HepG2 (cell line): Measurements from ENCODE around the gene CSMD2. TPM values are rescaled to one million over a fixed set of nuclear protein-coding genes. Genes with fewer than 3 reads are reported as not detected.

Source experiments
- ATAC-seq: fragments of 200-7000 bp; cut with Tn5 transposase; 3 replicates; pipeline ENCODE4 v1.9.1; 2020; ENCODE audit warnings: mild to moderate bottlenecking, moderate library complexity
- BruUV-seq: library from RNA; stranded (reverse); fragments of 400-500 nt; replicated peaks from 2 replicates; lab custom pipeline; 2021; lab: Mats Ljungman, UMichigan
- CTCF ChIA-PET: fragments of 300-600 bp; formaldehyde crosslinking; extraction: SDS; loops from one replicate; lab custom pipeline; 2021; ENCODE audit warnings: low total read pairs, inconsistent platforms, low intra/inter-chr PET ratio; lab: Yijun Ruan, JAX
- POLR2A ChIA-PET: fragments of 350-600 bp; sonication (Branson Sonifier 250); formaldehyde crosslinking; loops from one replicate; lab custom pipeline; 2020; ENCODE audit warnings: antibody characterized with exemption, inconsistent platforms; lab: Yijun Ruan, JAX
- DNase-seq: peaks from one replicate; pipeline ENCODE4 v3.0.0-alpha.2; 2015; ENCODE audit warnings: low spot score
- FAIRE-seq: peaks from 3 replicates; lab custom pipeline; 2011; peaks lifted over from hg19 to GRCh38; lab: Jason Lieb, UNC
- H2AFZ ChIP-seq: one replicate; pipeline ENCODE4 v1.6.1; 2011; ENCODE audit warnings: low read length, inconsistent platforms
- H3K27ac ChIP-seq: fragments of 300-600 bp; 3 replicates; pipeline ENCODE4 v1.8.0; 2011; ENCODE audit warnings: mixed run types, mild to moderate bottlenecking, mixed read lengths, low read length, inconsistent platforms; ENCODE audit not compliant: insufficient read depth; ENCODE audit errors: extremely low read length
- H3K27me3 ChIP-seq, 2 experiments: fragments of 200-600 bp in 1 of 2; 2 replicates in 1 of 2; 3 replicates in 1 of 2; pipeline versions ENCODE4 v1.6.0 to v1.8.0; 2011; ENCODE audit warnings: low read length in 2 of 2, mild to moderate bottlenecking in 2 of 2, moderate library complexity in 2 of 2, inconsistent platforms in 1 of 2; ENCODE audit not compliant: insufficient read depth in 2 of 2, control insufficient read depth in 1 of 2
- H3K36me3 ChIP-seq, 2 experiments: fragments of 200-600 bp in 1 of 2; replicated peaks in 1 of 2; 2 replicates in 1 of 2; 3 replicates in 1 of 2; pipeline versions ENCODE4 v1.5.1 to v1.8.0; 2011; ENCODE audit warnings: low read length in 2 of 2, inconsistent platforms in 1 of 2; ENCODE audit not compliant: insufficient read depth in 2 of 2, control insufficient read depth in 1 of 2
- H3K4me1 ChIP-seq: 2 replicates; pipeline ENCODE4 v1.5.1; 2012; ENCODE audit warnings: low read length, inconsistent platforms; ENCODE audit not compliant: insufficient read depth
- H3K4me2 ChIP-seq: 2 replicates; pipeline ENCODE4 v1.6.0; 2011; ENCODE audit warnings: low read depth, low read length, inconsistent platforms
- H3K4me3 ChIP-seq, 3 experiments: fragments of 200-600 bp in 1 of 3; sonication (generic), shearing (Covaris generic) in 1 of 3; replicated peaks in 1 of 3; 2 replicates each; pipeline ENCODE4 v1.5.1; 2011 to 2016; ENCODE audit warnings: low read length in 3 of 3, inconsistent platforms in 2 of 3, low read depth in 2 of 3, mild to moderate bottlenecking in 2 of 3, control low read depth in 1 of 3, mixed read lengths in 1 of 3; ENCODE audit not compliant: insufficient read depth in 1 of 3
- H3K79me2 ChIP-seq: one replicate; pipeline ENCODE4 v1.6.1; 2011; ENCODE audit warnings: low read length, inconsistent platforms; ENCODE audit not compliant: insufficient read depth
- H3K9ac ChIP-seq: 2 replicates; pipeline ENCODE4 v1.6.0; 2011; ENCODE audit warnings: mild to moderate bottlenecking, low read depth, low read length, inconsistent platforms; ENCODE audit not compliant: insufficient read depth
- H3K9me3 ChIP-seq: 2 replicates; pipeline ENCODE4 v1.5.1; 2012; ENCODE audit warnings: mild to moderate bottlenecking, low read length
- H4K20me1 ChIP-seq: 2 replicates; pipeline ENCODE4 v1.6.0; 2011; ENCODE audit warnings: inconsistent platforms, mild to moderate bottlenecking, low read length, moderate library complexity; ENCODE audit not compliant: insufficient read depth
- ATF7 ChIP-seq, 2 experiments: fragments of 450-650 bp in 1 of 2; sonication (generic) in 1 of 2; formaldehyde crosslinking in 1 of 2; IDR thresholded peaks; 2 replicates each; pipeline versions ENCODE4 v1.4.0 to v1.6.1; 2016 to 2020; ENCODE audit warnings: antibody characterized with exemption in 1 of 2, mild to moderate bottlenecking in 1 of 2, missing genetic modification reagents in 1 of 2
- FOXC1 ChIP-seq: sonication (generic); formaldehyde crosslinking; IDR thresholded peaks from 2 replicates; pipeline ENCODE4 v1.8.0; 2022; ENCODE audit warnings: mild to moderate bottlenecking, missing genetic modification reagents, borderline replicate concordance
- PRDM4 ChIP-seq: sonication (generic); formaldehyde crosslinking; IDR thresholded peaks from 2 replicates; pipeline ENCODE4 v1.9.0; 2021; ENCODE audit warnings: missing genetic modification reagents, borderline replicate concordance
- RFX3 ChIP-seq: IDR thresholded peaks from 2 replicates; pipeline ENCODE4 v1.6.1; 2016; ENCODE audit warnings: missing biosample characterization, missing genetic modification reagents
- SALL1 ChIP-seq: sonication (generic); formaldehyde crosslinking; IDR thresholded peaks from 2 replicates; pipeline ENCODE4 v1.8.0; 2022; ENCODE audit warnings: mild to moderate bottlenecking, missing genetic modification reagents
- SNRNP70 ChIP-seq: fragments of 200-400 bp; formaldehyde crosslinking; IDR thresholded peaks from 2 replicates; pipeline ENCODE4 v1.6.1; 2017; ENCODE audit warnings: mild to moderate bottlenecking, low read depth, low read length, moderate library complexity
- TEF ChIP-seq: sonication (generic); formaldehyde crosslinking; IDR thresholded peaks from 2 replicates; pipeline ENCODE4 v1.5.0; 2020; ENCODE audit warnings: missing genetic modification reagents
- TP53 ChIP-seq: sonication (generic); formaldehyde crosslinking; conservative IDR thresholded peaks from 2 replicates; pipeline ENCODE4 v1.4.0; 2020; ENCODE audit warnings: missing genetic modification reagents
- ZKSCAN8 ChIP-seq: IDR thresholded peaks from 2 replicates; pipeline ENCODE4 v1.6.1; 2016; ENCODE audit warnings: borderline replicate concordance, missing genetic modification reagents, missing compliant biosample characterization
- ZNF224 ChIP-seq: sonication (generic); formaldehyde crosslinking; IDR thresholded peaks from 2 replicates; pipeline ENCODE4 v1.5.0; 2020; ENCODE audit warnings: mild to moderate bottlenecking, missing genetic modification reagents
- ZNF253 ChIP-seq: sonication (generic); formaldehyde crosslinking; IDR thresholded peaks from 2 replicates; pipeline ENCODE4 v1.8.0; 2022; ENCODE audit warnings: mild to moderate bottlenecking, missing genetic modification reagents, borderline replicate concordance
- ZNF30 ChIP-seq: sonication (generic); formaldehyde crosslinking; IDR thresholded peaks from 2 replicates; pipeline ENCODE4 v1.5.0; 2020; ENCODE audit warnings: mild to moderate bottlenecking, missing genetic modification reagents
- ZNF646 ChIP-seq: sonication (generic); formaldehyde crosslinking; IDR thresholded peaks from 2 replicates; pipeline ENCODE4 v1.9.0; 2021; ENCODE audit warnings: mild to moderate bottlenecking, missing genetic modification reagents
- ZNF768 ChIP-seq: sonication (generic); formaldehyde crosslinking; IDR thresholded peaks from 2 replicates; pipeline ENCODE4 v1.4.0; 2020; ENCODE audit warnings: missing genetic modification reagents
- WGBS: methylation state at CpG from one replicate; pipeline ENCODE4 v1.1.6; 2017; ENCODE audit warnings: low lambda C conversion rate; 5-methylcytosine and 5-hydroxymethylcytosine counted together
- in situ Hi-C: cut with HindIII; loops from 2 replicates; pipeline ENCODE4 v1.10.0; 2017; ENCODE audit warnings: low pct_unique_long_range_greater_than_20kb; ENCODE audit not compliant: extremely low pct_ligation_motif_present
- intact Hi-C: fragments of 100-400 bp; cut with micrococcal nuclease; formaldehyde crosslinking; loops from one replicate; pipeline ENCODE4 v1.10.0; 2022; ENCODE audit not compliant: unreplicated experiment
- polyA plus RNA-seq, 8 experiments: library from polyadenylated mRNA; depleted of rRNA in 3 of 8; stranded (reverse) in 7 of 8; unstranded in 1 of 8; fragments of >200 nt; fragmentation: Illumina TruSeq in 4 of 8; extraction: Trizol in 4 of 8; gene quantifications; 2 replicates each; pipeline versions ENCODE4 v1.2.1 to v1.2.3, GENCODE V29; 2011 to 2016; ENCODE audit warnings: low read depth in 4 of 8, missing spikeins in 1 of 8, mixed read lengths in 1 of 8; ENCODE audit not compliant: insufficient read depth in 1 of 8
- total RNA-seq, 5 experiments: library from RNA; depleted of rRNA; stranded (reverse); fragments of >200 nt; fragmentation: Illumina TruSeq; extraction: Trizol; gene quantifications; 2 replicates each; pipeline ENCODE4 v1.2.3, GENCODE V29; 2016; ENCODE audit warnings: low read depth in 1 of 5

The CSMD2 gene
- total and polyA plus RNA-seq, 2 of the 13 experiments (the other 11 are each of a cell fraction or from before 2014, with no cell fraction given): not detected

- TF ChIP-seq TEF (CRISPR knock-in tag): no peak
- TF ChIP-seq ZNF768 (CRISPR knock-in tag): no peak
Observed at GRCh38 chr1:33682371-33682770, 482.7 kb downstream of the CSMD2 start (continued).

DNA sequence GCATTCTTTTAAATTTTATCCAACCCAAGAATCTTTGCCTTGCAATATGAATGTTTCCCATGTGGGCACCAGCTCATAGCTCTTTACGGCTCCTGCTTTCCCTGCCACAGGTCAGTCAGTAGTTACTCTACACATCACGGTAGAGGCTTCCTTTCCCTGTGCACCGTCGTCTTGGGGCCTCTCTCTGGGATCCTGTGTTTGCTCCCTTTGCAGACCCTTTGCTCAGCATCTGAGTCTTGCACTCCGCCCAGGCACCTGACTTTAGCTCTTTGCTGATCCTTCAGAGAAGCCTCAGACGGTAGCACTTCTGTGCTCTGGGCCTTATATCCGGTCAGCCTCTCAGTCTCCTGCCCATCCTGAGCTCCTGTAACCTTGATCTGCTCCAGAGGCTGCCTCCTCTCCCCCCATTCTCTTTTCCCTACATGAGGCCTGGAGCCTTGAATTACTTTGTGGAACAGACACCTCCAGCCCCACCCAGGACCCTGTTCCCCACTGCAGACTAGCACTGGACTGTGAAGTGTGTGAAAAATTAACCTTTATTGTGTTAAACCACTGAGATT lies 484.7 kb downstream of the CSMD2 start:
- no TSS peak for BruUV-seq
- intact Hi-C loops (no loop called here), in situ Hi-C loops (no loop called here)
- 12% methylated on average over 7 of the region's 7 CpGs for WGBS
- Histone ChIP-seq H4K20me1 (no peaks in the 10 kb centered on the region), H3K27ac (no peak overlapping the region), H3K4me1 (no peaks in the 10 kb centered on the region), H3K79me2 (no peaks in the 10 kb centered on the region), H3K36me3 (no peaks in the 10 kb centered on the region), H3K27me3 (peaks cover 0 to 6% of the 10 kb centered on the region in 2 experiments; a peak in 1 of 5 replicates), H3K4me3 (no peak overlapping the region), H2AFZ (no peak overlapping the region), H3K9ac (no peak overlapping the region), H3K4me2 (no peak overlapping the region), H3K9me3 (no peaks in the 10 kb centered on the region)
- DNase-seq (no peak), FAIRE-seq (no peak), ATAC-seq (no peak)
- CTCF ChIA-PET: no interaction called here
- POLR2A ChIA-PET: no interaction called here
- TF ChIP-seq ZKSCAN8 (CRISPR knock-in tag): no peak
- no peak for TF ChIP-seq RFX3
- TF ChIP-seq SNRNP70: no peak
- no peak for TF ChIP-seq TP53
- TF ChIP-seq PRDM4 (CRISPR knock-in tag): no peak
- TF ChIP-seq ZNF224: no peak
- no peak for TF ChIP-seq ZNF30
- TF ChIP-seq SALL1 (CRISPR knock-in tag): no peak
- TF ChIP-seq ATF7 (IDR thresholded peaks at IDR 0.05): no peak
- TF ChIP-seq ATF7 (CRISPR knock-in tag; IDR thresholded peaks at IDR 0.05): no peak
- no peak for TF ChIP-seq FOXC1 (CRISPR knock-in tag)
- no peak for TF ChIP-seq ZNF646
- no peak for TF ChIP-seq ZNF253 (CRISPR knock-in tag)
